ENCODE data around the gene MCHR1. TPM values are rescaled to one million over a fixed set of nuclear protein-coding genes. Genes with fewer than 3 reads are reported as not detected.

Gene MCHR1
- total and polyA plus RNA-seq, 2 of the 13 experiments (the other 11 are each of a cell fraction or from before 2014, with no cell fraction given), result 0.40 to 0.83 TPM

- TF ChIP-seq IRF1 (CRISPR knock-in tag; IDR thresholded peaks at IDR 0.05; ENCODE audit: low read depth), result no peak
- no peak for TF ChIP-seq ZNF652 (CRISPR knock-in tag; IDR thresholded peaks at IDR 0.05; ENCODE audit: borderline replicate concordance, low read depth)
- no peak for TF ChIP-seq CBX2 (IDR thresholded peaks at IDR 0.05; ENCODE audit: low read depth, low read length)
- TF ChIP-seq CBX2 (CRISPR knock-in tag; IDR thresholded peaks at IDR 0.05; ENCODE audit: low read depth), result no peak
- TF ChIP-seq MEF2D (CRISPR knock-in tag; IDR thresholded peaks at IDR 0.05), result 0 out of 2 replicates have a peak, but pooled peaks have one; percentile 26
- no peak for TF ChIP-seq ZBTB4 (CRISPR knock-in tag; IDR thresholded peaks at IDR 0.05; ENCODE audit: borderline replicate concordance)
- TF ChIP-seq KDM2A (CRISPR knock-in tag; IDR thresholded peaks at IDR 0.05; ENCODE audit: borderline replicate concordance, low read depth), result no peak
- no peak for TF ChIP-seq E2F1 (CRISPR knock-in tag; IDR thresholded peaks at IDR 0.05)
- no peak for TF ChIP-seq RAD21 (CRISPR knock-in tag; IDR thresholded peaks at IDR 0.05)
- TF ChIP-seq GZF1 (CRISPR knock-in tag; IDR thresholded peaks at IDR 0.05), result no peak
- peak; percentile 58 for TF ChIP-seq NFE2L2 (IDR thresholded peaks at IDR 0.05; ENCODE audit: low read length)
- TF ChIP-seq SNAPC4 (CRISPR knock-in tag; IDR thresholded peaks at IDR 0.05), result no peak
These were observed 42.0 kb downstream of the MCHR1 start (continued) for GRCh38 chr22:40721266-40721665.

All from HepG2 (cell line).